Stimulated activated naive CD8-positive, alpha-beta T cell treated with anti-CD3 and anti-CD28 coated beads, Interleukin-15, Interleukin-2, amounts not matched to agents 100 ng/mL and 50 ng/mL, for 24 hours (primary cell): Measurements from ENCODE around the gene TLR2.

Experiments
- H3K27ac Mint-ChIP-seq: one replicate; pipeline ENCODE4 v1.8.0; 2021; ENCODE audit warnings: mild to moderate bottlenecking, mixed read lengths
- H3K27me3 Mint-ChIP-seq: one replicate; pipeline ENCODE4 v1.8.0; 2021; ENCODE audit warnings: mixed read lengths
- H3K36me3 Mint-ChIP-seq: one replicate; pipeline ENCODE4 v1.8.0; 2021; ENCODE audit warnings: low read depth, mixed read lengths
- H3K4me1 Mint-ChIP-seq: one replicate; pipeline ENCODE4 v1.8.0; 2021; ENCODE audit warnings: low read depth, mixed read lengths
- H3K4me3 Mint-ChIP-seq: one replicate; pipeline ENCODE4 v1.8.0; 2021; ENCODE audit warnings: mild to moderate bottlenecking, mixed read lengths
- H3K9me3 Mint-ChIP-seq: one replicate; pipeline ENCODE4 v1.8.0; 2021; ENCODE audit warnings: mixed read lengths

Gene TLR2

GRCh38 chr4:153735906-153736461 is 51.9 kb downstream of the TLR2 start:
- no peak overlapping the region for H3K27ac Mint-ChIP-seq
- H3K27me3 Mint-ChIP-seq = peaks cover 15% of the 10 kb centered on the region
- H3K9me3 Mint-ChIP-seq = peaks cover 10% of the 10 kb centered on the region
- peaks cover 4% of the 10 kb centered on the region for H3K36me3 Mint-ChIP-seq
- H3K4me3 Mint-ChIP-seq = no peak overlapping the region
- peaks cover 21% of the 10 kb centered on the region for H3K4me1 Mint-ChIP-seq

DNA sequence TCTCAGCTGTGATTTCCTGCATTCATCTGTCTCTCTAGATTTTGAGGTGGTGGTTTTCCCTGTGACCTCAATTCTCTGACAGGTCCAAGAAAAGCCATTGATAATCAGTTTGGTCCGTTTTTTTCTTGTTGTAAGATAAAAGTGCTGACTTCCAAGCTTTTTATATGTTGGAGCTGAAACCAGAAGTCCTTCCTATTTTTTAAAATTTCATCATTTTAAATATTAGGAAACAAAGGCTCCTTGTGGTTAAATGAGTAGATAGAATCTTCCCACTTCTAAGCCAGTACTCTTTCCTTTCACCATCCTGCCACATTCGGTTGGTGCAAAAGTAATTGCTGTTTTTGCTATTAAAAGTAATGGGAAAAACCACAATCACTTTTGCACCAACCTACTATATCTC is 57.5 kb downstream of the TLR2 start:
- Mint-ChIP-seq H3K4me3 (no peak overlapping the region), H3K9me3 (peaks cover 12% of the 10 kb centered on the region), H3K27me3 (peaks cover 10% of the 10 kb centered on the region), H3K27ac (no peak overlapping the region), H3K36me3 (peaks cover 4% of the 10 kb centered on the region), H3K4me1 (no peaks in the 10 kb centered on the region)

DNA sequence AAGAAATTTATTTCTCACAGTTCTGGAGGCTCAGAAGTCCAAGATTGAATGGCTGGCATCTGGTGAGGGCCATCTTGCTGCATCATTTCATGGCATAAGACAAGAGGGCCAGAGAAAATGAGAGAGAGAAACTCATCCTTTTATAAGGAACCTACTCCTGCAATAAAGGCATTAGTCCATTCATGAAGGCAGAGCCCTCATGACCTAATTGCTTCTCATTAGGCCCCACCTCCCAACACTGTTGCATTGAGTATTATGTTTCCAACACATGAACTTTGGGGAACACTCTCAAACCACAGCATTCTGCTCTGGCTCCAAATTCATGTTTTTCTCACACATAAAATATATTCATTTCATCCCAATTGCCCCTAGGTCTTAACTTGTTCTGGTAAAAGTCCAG is 61.6 kb downstream of the TLR2 start:
- Mint-ChIP-seq H3K36me3 (peaks cover 2% of the 10 kb centered on the region), H3K27ac (no peak overlapping the region), H3K4me1 (no peaks in the 10 kb centered on the region), H3K4me3 (no peak overlapping the region), H3K9me3 (peaks cover 8% of the 10 kb centered on the region), H3K27me3 (peaks cover 6% of the 10 kb centered on the region)

GRCh38 chr4:153747406-153747955 is 63.4 kb downstream of the TLR2 start:
- Mint-ChIP-seq H3K27me3 (peaks cover 6% of the 10 kb centered on the region), H3K4me3 (no peak overlapping the region), H3K36me3 (no peaks in the 10 kb centered on the region), H3K9me3 (no peaks in the 10 kb centered on the region), H3K4me1 (no peaks in the 10 kb centered on the region), H3K27ac (no peak overlapping the region)

- no peaks in the 10 kb centered on the region for H3K9me3 Mint-ChIP-seq
- no peak overlapping the region for H3K4me3 Mint-ChIP-seq
- no peaks in the 10 kb centered on the region for H3K36me3 Mint-ChIP-seq
- H3K27ac Mint-ChIP-seq = no peak overlapping the region
- peaks cover 6% of the 10 kb centered on the region for H3K27me3 Mint-ChIP-seq
- no peaks in the 10 kb centered on the region for H3K4me1 Mint-ChIP-seq
Measured at GRCh38 chr4:153748378-153748777, 64.3 kb downstream of the TLR2 start.

DNA sequence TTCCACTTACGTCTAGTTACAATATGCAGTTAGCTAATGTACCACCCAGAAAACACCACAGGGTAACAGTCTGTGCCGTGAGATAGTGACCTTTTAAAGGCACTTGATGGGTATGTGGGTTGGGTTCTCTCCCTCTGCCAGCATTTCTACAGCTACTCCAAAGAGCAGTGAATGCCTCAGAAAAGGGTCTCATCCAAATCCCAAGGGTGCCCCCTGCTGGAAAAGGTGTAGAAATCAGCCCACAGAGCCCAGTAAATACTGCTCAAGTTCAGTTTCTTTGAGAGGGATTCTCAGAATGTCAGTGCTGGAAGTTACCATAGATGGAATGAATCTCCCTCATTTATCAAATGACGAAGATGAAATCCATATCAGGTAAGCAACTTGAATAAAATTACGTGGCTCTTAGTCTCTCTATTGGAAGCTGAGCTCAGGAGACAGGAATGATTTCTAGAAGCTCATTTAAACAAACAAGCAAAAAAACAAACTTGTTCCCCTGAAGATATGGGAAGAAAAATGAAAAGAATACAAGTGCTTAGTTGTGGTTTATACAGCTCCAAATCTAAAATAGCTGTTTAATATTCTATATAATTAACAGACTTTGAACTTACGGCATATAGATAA is 66.2 kb downstream of the TLR2 start:
- H3K4me3 Mint-ChIP-seq = no peak overlapping the region
- H3K27me3 Mint-ChIP-seq = peaks cover 6% of the 10 kb centered on the region
- no peaks in the 10 kb centered on the region for H3K9me3 Mint-ChIP-seq
- H3K36me3 Mint-ChIP-seq = no peaks in the 10 kb centered on the region
- no peak overlapping the region for H3K27ac Mint-ChIP-seq
- peaks cover 4% of the 10 kb centered on the region for H3K4me1 Mint-ChIP-seq

- H3K9me3 Mint-ChIP-seq = no peaks in the 10 kb centered on the region
- H3K4me1 Mint-ChIP-seq = peaks cover 28% of the 10 kb centered on the region
- H3K27me3 Mint-ChIP-seq = peaks cover 27% of the 10 kb centered on the region
- peaks cover 3% of the 10 kb centered on the region for H3K36me3 Mint-ChIP-seq
- no peak overlapping the region for H3K4me3 Mint-ChIP-seq
- H3K27ac Mint-ChIP-seq = no peak overlapping the region
Measured at GRCh38 chr4:153755186-153755585, 71.1 kb downstream of the TLR2 start.
